Thymus (tissue), 11 donors: Measurements from ENCODE around the gene DMP1. TPM values are rescaled to one million over a fixed set of nuclear protein-coding genes. Genes with fewer than 3 reads are reported as not detected.

ENCODE experiments used
- DNase-seq, 9 donors: peaks; one replicate each; pipeline ENCODE4 v3.0.0-alpha.2; 2013; ENCODE audit warnings: low spot score in 9 of 9, low read depth in 6 of 9, missing footprints in 1 of 9
- H3K27ac ChIP-seq, 2 donors: one replicate each; pipeline ENCODE4 v1.5.1; 2013; ENCODE audit warnings: control low read depth in 1 of 2, low read depth in 1 of 2, low read length in 1 of 2, mild to moderate bottlenecking in 1 of 2, moderate library complexity in 1 of 2
- H3K27me3 ChIP-seq, 2 donors: one replicate each; pipeline ENCODE4 v1.5.1; 2013; ENCODE audit warnings: low read length in 1 of 2; ENCODE audit not compliant: control insufficient read depth in 2 of 2, insufficient read depth in 1 of 2
- H3K36me3 ChIP-seq, 2 donors: one replicate each; pipeline ENCODE4 v1.5.1; 2013; ENCODE audit warnings: low read length in 1 of 2, mild to moderate bottlenecking in 1 of 2, moderate library complexity in 1 of 2; ENCODE audit not compliant: control insufficient read depth in 2 of 2, insufficient read depth in 2 of 2
- H3K4me1 ChIP-seq, 2 donors: one replicate each; pipeline ENCODE4 v1.5.1; 2013; ENCODE audit warnings: low read length in 2 of 2; ENCODE audit not compliant: control insufficient read depth in 2 of 2, insufficient read depth in 2 of 2
- H3K4me3 ChIP-seq, 2 donors: one replicate each; pipeline ENCODE4 v1.5.1; 2013; ENCODE audit warnings: low read length in 2 of 2, control low read depth in 1 of 2, mild to moderate bottlenecking in 1 of 2
- H3K9me3 ChIP-seq, 2 donors: one replicate each; pipeline ENCODE4 v1.5.1; 2013; ENCODE audit warnings: low read length in 1 of 2, mild to moderate bottlenecking in 1 of 2; ENCODE audit not compliant: control insufficient read depth in 2 of 2, insufficient read depth in 1 of 2
- WGBS: extraction: QIAGEN DNeasy Blood & Tissue Kit; methylation state at CpG from one replicate; pipeline ENCODE4 v1.1.7; 2013; 5-methylcytosine and 5-hydroxymethylcytosine counted together
- polyA plus RNA-seq: library from polyadenylated mRNA; stranded (reverse); fragments of 200-250 nt; gene quantifications from one replicate; pipeline ENCODE4 v1.2.3, GENCODE V29; 2013
- total RNA-seq: library from RNA; stranded (reverse); fragments of 120-200 nt; gene quantifications from one replicate; pipeline ENCODE4 v1.2.4, GENCODE V29; 2013
- donor health status: healthy.

DMP1 gene
- total and polyA plus RNA-seq, 2 donors, result 0.42 to 1.1 TPM

DNA sequence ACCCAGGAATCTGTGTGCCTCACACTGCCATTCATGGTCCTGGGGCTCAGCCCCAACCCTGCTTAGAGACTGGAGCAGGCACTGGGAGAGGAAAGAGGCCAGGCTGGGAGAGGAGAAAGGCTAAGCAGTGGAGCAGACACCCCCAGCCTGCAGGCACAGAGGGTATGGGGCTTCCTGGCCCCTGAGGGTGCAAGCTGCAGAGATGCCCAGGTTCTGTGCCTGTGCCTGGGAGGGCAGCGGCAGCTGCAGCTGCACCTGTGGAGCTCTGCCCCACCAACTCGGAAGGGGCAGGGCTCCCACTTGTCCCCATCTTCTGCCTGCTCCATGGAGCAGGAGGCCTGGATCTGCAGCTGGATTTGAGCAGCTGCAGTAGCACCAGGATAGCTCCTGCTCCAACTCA lies 47.9 kb downstream of the DMP1 start:
- H3K4me1 ChIP-seq, result no peaks in the 10 kb centered on the region
- H3K9me3 ChIP-seq, result peaks cover 0 to 13% of the 10 kb centered on the region in 2 donors
- no peak overlapping the region for H3K4me3 ChIP-seq
- no peaks in the 10 kb centered on the region for H3K27me3 ChIP-seq
- DNase-seq, result no peak
- no peak overlapping the region for H3K27ac ChIP-seq
- no peaks in the 10 kb centered on the region for H3K36me3 ChIP-seq
- 93% methylated on average over 2 of the region's 2 CpGs for WGBS

DNA sequence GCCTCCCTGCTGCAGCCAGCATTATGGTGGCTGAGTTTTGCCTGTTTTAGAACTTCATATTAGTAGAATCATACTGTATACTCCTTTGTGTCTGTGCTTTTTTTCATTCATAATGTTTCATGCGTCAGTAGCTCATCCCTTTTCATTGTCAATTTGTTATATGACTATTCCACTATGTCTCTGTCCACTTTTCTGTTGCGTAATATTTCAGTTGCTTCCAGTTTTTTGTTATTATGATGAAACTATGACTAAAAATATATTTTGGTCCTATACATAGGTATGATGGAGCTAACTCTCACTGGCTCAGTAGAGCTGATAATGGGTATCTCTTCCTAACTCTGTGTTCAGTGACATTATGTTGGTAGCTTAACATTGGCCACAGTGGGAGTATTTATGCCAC lies 48.3 kb downstream of the DMP1 start:
- WGBS, result 98% methylated on average over 2 of the region's 2 CpGs
- H3K27ac ChIP-seq, result no peak overlapping the region
- H3K9me3 ChIP-seq, result peaks cover 0 to 13% of the 10 kb centered on the region in 2 donors
- H3K4me3 ChIP-seq, result no peak overlapping the region
- H3K4me1 ChIP-seq, result no peaks in the 10 kb centered on the region
- no peaks in the 10 kb centered on the region for H3K27me3 ChIP-seq
- no peaks in the 10 kb centered on the region for H3K36me3 ChIP-seq
- no peak for DNase-seq

DNA sequence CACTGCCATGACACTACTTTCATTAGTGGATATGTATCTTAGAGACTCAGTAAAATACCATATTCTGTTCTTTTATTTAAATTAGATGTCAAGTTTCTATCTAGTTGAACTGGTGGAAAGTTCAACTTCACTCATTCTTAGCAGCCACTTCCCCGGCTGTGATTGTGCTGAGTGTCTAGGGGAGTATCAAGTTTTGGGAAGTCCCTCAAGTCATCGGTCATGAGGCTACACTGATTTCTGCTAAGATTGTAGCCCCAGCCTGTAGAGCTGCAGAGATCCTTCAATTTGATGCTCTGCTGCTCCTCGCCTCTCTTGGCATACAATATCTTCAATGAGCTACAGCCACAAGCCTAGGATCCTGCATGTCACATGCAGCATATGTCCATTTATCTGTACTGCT lies 53.9 kb downstream of the DMP1 start:
- no peak for DNase-seq
- no peaks in the 10 kb centered on the region for H3K9me3 ChIP-seq
- H3K4me1 ChIP-seq, result no peaks in the 10 kb centered on the region
- H3K27me3 ChIP-seq, result no peaks in the 10 kb centered on the region
- H3K4me3 ChIP-seq, result no peak overlapping the region
- H3K27ac ChIP-seq, result no peak overlapping the region
- 92% methylated on average over 3 of the region's 3 CpGs for WGBS
- H3K36me3 ChIP-seq, result no peaks in the 10 kb centered on the region

DNA sequence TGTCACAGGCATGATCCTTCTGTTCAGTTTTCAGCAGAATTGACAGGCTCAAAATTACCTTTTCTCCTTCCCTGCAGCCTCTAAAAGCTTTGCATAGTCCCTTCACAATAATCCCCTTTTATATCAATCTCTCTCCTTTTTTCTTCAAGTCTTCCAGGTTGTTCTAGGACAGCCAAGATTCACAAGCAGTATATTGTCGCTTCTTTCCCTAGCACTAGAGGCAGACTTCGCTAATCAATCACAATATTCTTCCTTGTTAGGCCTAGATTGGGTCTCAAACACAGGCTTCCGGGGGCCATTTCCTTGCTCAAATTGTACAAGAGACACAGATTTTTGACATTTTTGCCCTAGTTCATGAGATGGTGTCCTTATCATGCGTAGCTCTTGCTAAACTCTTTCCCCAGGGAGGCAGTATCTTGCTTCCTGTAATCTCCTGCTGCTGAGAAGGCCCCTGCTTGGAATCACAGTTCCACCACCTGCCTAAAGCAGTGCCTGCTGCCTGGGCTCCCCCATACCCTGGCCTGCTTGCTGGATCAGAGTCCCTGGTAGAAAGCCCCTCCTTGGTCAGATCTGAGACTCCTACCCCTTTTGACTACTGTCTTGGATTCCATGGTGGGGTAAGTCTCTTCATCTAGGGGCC lies 57.3 kb downstream of the DMP1 start:
- no peaks in the 10 kb centered on the region for H3K9me3 ChIP-seq
- no peaks in the 10 kb centered on the region for H3K4me1 ChIP-seq
- no peak overlapping the region for H3K27ac ChIP-seq
- WGBS, result 73% methylated on average over 4 of the region's 4 CpGs
- no peak overlapping the region for H3K4me3 ChIP-seq
- no peaks in the 10 kb centered on the region for H3K27me3 ChIP-seq
- no peak for DNase-seq
- H3K36me3 ChIP-seq, result no peaks in the 10 kb centered on the region

Other genes starting within 250 kb of the DMP1 start
- gene NUDT9, start 227.7 kb upstream of the DMP1 start, total RNA-seq, result 9.8 TPM
- 34.5 TPM for gene NUDT9, start 227.7 kb upstream of the DMP1 start, polyA plus RNA-seq
- gene SPARCL1, start 120.9 kb upstream of the DMP1 start, total RNA-seq, result 54.5 TPM
- gene SPARCL1, start 120.9 kb upstream of the DMP1 start, polyA plus RNA-seq, result 229 TPM
- 0.05 TPM for gene DSPP, start 41.8 kb upstream of the DMP1 start, total RNA-seq
- gene DSPP, start 41.8 kb upstream of the DMP1 start, polyA plus RNA-seq, result 0.05 TPM
- 0.33 TPM for gene IBSP, start 149.3 kb downstream of the DMP1 start, total RNA-seq
- 1.6 TPM for gene IBSP, start 149.3 kb downstream of the DMP1 start, polyA plus RNA-seq
- gene MEPE, start 182.7 kb downstream of the DMP1 start, total RNA-seq, result 0.24 TPM
- 0.59 TPM for gene MEPE, start 182.7 kb downstream of the DMP1 start, polyA plus RNA-seq